Vagina (tissue), 2 donors: ENCODE results near the gene ACBD3.

Source experiments
- POLR2A ChIP-seq, 2 donors: fragments of 450-650 bp; IDR thresholded peaks; one replicate each; pipeline ENCODE4 v1.6.1; 2017; ENCODE audit warnings: antibody characterized with exemption in 2 of 2, mild to moderate bottlenecking in 2 of 2, moderate library complexity in 2 of 2
- POLR2AphosphoS5 ChIP-seq, 2 donors: sonication (generic); formaldehyde crosslinking; IDR thresholded peaks; one replicate each; pipeline ENCODE4 v1.9.0; 2017; ENCODE audit warnings: antibody characterized with exemption in 2 of 2, mild to moderate bottlenecking in 2 of 2, low read depth in 1 of 2; ENCODE audit not compliant: insufficient read depth in 1 of 2

DNA sequence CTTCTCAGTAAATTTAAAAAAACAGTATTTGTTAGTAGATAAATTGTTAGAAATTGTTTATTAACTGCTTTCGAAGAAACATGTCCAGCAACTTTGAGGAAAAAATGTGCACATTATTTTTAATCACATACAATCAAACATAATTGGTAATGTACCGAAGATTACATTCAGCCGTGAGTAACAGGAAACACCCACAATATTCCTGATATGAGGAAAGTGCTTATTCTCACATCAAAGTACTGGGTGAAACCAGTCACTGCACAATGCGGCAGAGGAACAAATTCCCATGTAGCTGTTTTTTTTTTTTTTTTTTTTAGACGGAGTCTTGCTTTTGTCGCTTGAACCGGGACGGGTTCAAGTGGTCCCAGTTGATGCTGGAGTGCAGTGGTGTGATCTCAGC, 9.7 kb downstream of the ACBD3 start:
- no peak for TF ChIP-seq POLR2AphosphoS5 (IDR thresholded peaks at IDR 0.05; ENCODE audit: insufficient read depth in 1 of 2, low read depth in 1 of 2)
- TF ChIP-seq POLR2A (IDR thresholded peaks at IDR 0.05), result no peak
